Brain microvascular endothelial cell (primary cell): Measurements from ENCODE around the gene NAXE.

ENCODE experiments used
- DNase-seq: peaks from one replicate; pipeline ENCODE4 v3.0.0-alpha.2; 2020
- H3K27ac ChIP-seq: fragments of 250-450 bp; sonication (Bioruptor Pico); 2 replicates; pipeline ENCODE4 v1.5.1; 2020; ENCODE audit warnings: mild to moderate bottlenecking, moderate library complexity
- H3K27me3 ChIP-seq: fragments of 250-450 bp; sonication (Bioruptor Pico); replicated peaks from 2 replicates; pipeline ENCODE4 v1.5.1; 2020; ENCODE audit warnings: mild to moderate bottlenecking
- H3K36me3 ChIP-seq: fragments of 250-450 bp; sonication (Bioruptor Pico); replicated peaks from 2 replicates; pipeline ENCODE4 v1.5.1; 2020; ENCODE audit warnings: mild to moderate bottlenecking
- H3K4me3 ChIP-seq: 2 replicates; pipeline ENCODE4 v1.5.1; 2011; ENCODE audit warnings: low read depth, mild to moderate bottlenecking, control low read depth, low read length, moderate library complexity
- in situ Hi-C: cut with HindIII; loops from 2 replicates; pipeline ENCODE4 v1.10.0; 2017; ENCODE audit warnings: low sequenced_read_pairs, low pct_ligation_motif_present
- TF ChIP-seq, protein P1 (sequence below): IDR thresholded peaks from 2 replicates; pipeline ENCODE4 v1.5.1; 2011; ENCODE audit warnings: low read depth, mild to moderate bottlenecking, moderate library complexity, low read length, control low read depth, inconsistent platforms; ENCODE audit errors: missing control alignments

Gene NAXE

GRCh38 chr1:156571919-156572662 is 19.5 kb upstream of the NAXE start, which contains the start of gene IQGAP3:
Gene IQGAP3, minus strand, starts transcription at chr1:156572565. Its CDS starts 36 bp downstream, at chr1:156572529.
- TF ChIP-seq, protein P1, sequence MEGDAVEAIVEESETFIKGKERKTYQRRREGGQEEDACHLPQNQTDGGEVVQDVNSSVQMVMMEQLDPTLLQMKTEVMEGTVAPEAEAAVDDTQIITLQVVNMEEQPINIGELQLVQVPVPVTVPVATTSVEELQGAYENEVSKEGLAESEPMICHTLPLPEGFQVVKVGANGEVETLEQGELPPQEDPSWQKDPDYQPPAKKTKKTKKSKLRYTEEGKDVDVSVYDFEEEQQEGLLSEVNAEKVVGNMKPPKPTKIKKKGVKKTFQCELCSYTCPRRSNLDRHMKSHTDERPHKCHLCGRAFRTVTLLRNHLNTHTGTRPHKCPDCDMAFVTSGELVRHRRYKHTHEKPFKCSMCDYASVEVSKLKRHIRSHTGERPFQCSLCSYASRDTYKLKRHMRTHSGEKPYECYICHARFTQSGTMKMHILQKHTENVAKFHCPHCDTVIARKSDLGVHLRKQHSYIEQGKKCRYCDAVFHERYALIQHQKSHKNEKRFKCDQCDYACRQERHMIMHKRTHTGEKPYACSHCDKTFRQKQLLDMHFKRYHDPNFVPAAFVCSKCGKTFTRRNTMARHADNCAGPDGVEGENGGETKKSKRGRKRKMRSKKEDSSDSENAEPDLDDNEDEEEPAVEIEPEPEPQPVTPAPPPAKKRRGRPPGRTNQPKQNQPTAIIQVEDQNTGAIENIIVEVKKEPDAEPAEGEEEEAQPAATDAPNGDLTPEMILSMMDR = no peak
- Histone ChIP-seq H3K36me3 (no peaks in the 10 kb centered on the region), H3K27ac (no peak within 1 kb of the TSS), H3K4me3 (peak within 1 kb of the TSS; percentile 89), H3K27me3 (no peaks in the 10 kb centered on the region)
- in situ Hi-C loops = loop anchor here (10.0 kb wide), 1 partner anchor 47 kb away; no protein-coding TSS in a partner anchor
- DNase-seq = peak; percentile 77

- DNase-seq = no peak
- TF ChIP-seq, protein P1 = no peak
- H3K36me3 ChIP-seq = no peaks in the 10 kb centered on the region
- in situ Hi-C loops = loop anchor here (10.0 kb wide), 1 partner anchor 48 kb away; no protein-coding TSS in a partner anchor
- H3K27me3 ChIP-seq = no peaks in the 10 kb centered on the region
- H3K27ac ChIP-seq = no peak overlapping the region
- peak overlapping the region; percentile 89 for H3K4me3 ChIP-seq
These were observed 18.9 kb upstream of the NAXE start for GRCh38 chr1:156572663-156573018.

- in situ Hi-C loops = loop anchor here (10.0 kb wide), 1 partner anchor 49 kb away; no protein-coding TSS in a partner anchor
- Histone ChIP-seq H3K36me3 (no peaks in the 10 kb centered on the region), H3K27me3 (no peaks in the 10 kb centered on the region), H3K27ac (no peak overlapping the region), H3K4me3 (no peak overlapping the region)
- DNase-seq = no peak
- TF ChIP-seq, protein P1 = no peak
These were observed 17.4 kb upstream of the NAXE start for GRCh38 chr1:156574039-156574633.

GRCh38 chr1:156577550-156577949 is 14.0 kb upstream of the NAXE start:
- H3K27ac ChIP-seq = no peak overlapping the region
- no peak for DNase-seq
- H3K36me3 ChIP-seq = no peaks in the 10 kb centered on the region
- no peak overlapping the region for H3K4me3 ChIP-seq
- TF ChIP-seq, protein P1 = no peak
- no peaks in the 10 kb centered on the region for H3K27me3 ChIP-seq
- in situ Hi-C loops = loop anchor here (10.0 kb wide), 1 partner anchor 53 kb away; no protein-coding TSS in a partner anchor

GRCh38 chr1:156578055-156578454 is 13.5 kb upstream of the NAXE start:
- DNase-seq = no peak
- no peaks in the 10 kb centered on the region for H3K36me3 ChIP-seq
- H3K27ac ChIP-seq = no peak overlapping the region
- H3K4me3 ChIP-seq = no peak overlapping the region
- in situ Hi-C loops = loop anchor here (10.0 kb wide), 1 partner anchor 53 kb away; no protein-coding TSS in a partner anchor
- TF ChIP-seq, protein P1 = no peak
- H3K27me3 ChIP-seq = no peaks in the 10 kb centered on the region
